IPS DF 4.7 (cell line): ENCODE results near the gene SCARF2.
"Not testable (repeated sequence)": the region's sequence is repeated elsewhere in the genome, so short reads cannot be mapped to it uniquely, and the experiment has no call there.

Experiments used
- DNase-seq: peaks from one replicate; pipeline ENCODE4 v3.0.0-alpha.2; 2013; ENCODE audit warnings: low spot score; ENCODE audit errors: extremely low read depth

The SCARF2 gene

DNA sequence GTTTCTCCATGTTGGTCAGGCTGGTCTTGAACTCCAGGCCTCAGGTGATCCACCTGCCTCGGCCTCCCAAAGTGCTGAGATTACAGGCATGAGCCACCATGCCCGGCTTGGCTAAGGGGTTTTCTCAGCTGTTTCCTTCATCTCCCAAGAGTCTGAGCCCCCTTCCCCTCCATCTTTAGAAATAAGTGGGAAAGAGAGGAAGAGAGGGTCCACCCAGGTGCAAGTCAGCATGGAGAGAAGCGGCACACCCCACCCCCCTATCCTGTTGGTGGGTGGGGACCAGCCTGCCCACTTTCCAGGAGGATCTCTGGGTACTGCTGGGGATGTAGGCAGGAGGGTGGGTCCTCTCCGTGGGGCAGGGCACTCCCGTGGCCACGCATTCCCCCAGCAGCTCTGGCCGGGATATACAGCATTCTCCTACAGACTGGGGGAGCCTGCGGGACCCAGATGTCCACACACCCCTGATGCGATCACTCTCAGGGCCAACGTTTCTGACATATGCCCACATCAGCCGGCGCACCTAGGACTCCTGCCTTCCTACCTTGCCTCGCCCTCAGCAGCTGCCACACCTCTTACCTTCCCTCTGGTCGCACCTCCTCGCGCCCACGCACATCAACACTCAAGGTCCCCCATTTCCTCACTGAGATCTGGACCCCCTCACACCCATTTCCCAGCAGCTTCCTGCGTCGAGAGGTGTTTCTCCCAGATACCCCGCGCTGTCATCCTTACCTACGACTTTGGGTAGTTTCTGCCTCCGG, 8.9 kb downstream of the SCARF2 start:
- DNase-seq: no peak

DNA sequence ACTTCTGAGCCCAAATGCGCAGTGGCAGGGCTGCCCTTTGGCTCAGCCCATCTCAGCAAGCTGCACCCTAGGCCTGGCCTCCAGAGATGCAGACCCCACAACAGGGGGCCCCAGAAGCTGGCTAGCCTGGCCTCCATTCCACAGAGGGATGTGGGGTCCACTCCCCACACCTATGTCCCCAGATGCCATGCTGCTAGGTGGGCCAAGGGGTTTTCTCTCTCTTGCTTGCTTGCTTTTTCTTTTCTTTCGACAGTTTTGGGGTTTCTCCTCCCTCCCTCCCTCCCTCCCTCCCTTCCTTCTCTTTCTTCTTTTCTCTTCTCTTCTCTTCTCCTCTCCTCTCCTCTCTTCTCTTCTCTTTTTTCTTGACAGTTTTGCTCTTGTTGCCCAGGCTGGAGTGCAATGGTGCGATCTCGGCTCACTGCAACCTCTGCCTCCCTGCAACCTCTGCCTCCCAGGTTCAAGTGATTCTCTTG, 9.6 kb downstream of the SCARF2 start:
- DNase-seq: no peak

DNA sequence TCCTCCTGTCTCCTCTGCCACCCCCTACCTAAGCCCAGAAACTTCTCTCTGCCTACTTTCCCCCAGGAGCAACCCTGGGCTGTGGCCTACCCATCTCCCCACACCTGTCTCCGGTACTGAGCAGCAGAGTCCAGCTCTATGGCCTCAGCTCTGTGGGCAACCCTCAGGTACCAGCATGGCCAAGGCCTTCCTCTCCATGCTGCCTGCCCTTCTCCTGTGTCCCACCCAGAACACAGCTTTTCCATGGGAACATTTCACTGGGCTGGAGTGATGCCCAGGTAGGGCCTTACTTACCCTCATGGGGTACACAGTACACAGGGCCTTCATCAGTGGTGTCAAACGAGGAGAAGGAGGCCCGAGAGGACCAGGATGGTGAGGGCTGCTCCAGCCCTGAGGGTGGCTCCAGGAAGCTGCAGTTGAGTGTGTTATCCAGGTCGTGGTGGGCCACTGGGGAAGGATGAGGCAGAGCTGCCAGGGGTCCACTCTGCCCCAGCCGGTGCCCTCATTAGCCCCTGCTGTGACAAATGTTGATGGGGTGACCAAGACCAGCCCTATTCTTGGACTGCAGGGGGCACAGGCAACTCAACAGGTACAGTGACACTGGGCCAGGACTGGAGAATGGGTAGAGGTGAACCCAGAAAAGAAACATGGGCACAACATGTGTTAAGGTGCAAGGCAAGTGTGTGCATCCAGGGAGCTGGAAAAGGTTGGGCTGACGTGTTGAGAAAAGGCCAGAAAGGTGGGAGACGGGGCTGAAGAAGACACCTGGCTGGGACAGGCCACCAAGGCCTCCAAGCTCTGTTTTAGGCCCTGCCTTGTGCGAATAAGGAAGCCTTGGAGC, 10.3 kb downstream of the SCARF2 start:
- no peak for DNase-seq

DNA sequence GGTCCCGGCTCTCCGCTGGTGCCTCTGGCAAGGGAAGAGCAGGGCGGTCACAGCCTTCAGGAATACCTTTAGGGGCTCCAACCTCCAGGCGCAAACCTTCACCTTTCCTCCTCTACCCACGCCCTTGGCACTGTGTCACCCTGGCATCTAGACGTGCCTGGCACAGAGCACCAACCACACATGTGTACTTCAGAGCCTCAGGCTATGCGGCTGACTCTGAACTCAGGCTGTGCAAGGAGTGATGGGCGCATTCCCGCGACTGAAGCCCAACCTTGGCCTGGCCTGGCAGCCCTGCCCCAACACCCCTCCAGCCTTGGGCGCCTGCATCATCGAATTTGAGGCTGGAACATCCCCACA, 11.4 kb downstream of the SCARF2 start:
- DNase-seq: no peak

DNA sequence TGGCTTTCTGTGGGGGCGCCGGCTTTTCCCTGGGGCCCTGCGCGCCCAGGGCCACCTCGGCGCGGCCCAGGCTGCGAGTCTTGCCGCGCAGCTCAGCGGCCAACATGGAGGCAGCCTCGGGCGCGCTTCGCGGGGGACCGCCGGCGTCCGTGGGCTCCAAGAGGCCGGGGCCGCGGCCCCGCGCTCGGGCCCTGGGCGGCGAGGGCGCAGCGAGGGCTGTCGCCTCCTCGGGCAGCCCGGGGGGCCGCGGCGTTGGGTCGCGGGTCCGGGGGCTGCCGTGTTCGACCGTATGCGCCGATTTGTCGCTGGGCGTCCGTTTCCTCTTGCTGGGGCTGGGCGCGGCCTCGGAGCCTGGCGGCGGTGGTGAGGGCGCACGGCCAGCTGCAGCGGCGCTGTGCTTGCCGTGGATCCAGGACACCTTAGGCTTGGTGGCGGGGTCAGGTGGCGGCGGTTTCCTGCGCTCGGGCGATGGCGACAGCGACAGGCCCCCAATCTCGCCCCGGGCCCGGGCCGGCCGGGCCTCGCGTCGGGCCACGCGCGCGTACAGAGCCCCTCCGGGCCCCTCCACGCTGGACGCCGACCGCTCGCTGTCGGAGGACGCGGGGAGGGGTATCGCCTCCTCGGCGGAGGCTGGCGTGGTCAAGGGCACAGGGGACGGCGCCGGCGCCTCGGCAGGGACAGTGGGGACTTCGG, 11.9 kb downstream of the SCARF2 start:
- DNase-seq: no peak

DNA sequence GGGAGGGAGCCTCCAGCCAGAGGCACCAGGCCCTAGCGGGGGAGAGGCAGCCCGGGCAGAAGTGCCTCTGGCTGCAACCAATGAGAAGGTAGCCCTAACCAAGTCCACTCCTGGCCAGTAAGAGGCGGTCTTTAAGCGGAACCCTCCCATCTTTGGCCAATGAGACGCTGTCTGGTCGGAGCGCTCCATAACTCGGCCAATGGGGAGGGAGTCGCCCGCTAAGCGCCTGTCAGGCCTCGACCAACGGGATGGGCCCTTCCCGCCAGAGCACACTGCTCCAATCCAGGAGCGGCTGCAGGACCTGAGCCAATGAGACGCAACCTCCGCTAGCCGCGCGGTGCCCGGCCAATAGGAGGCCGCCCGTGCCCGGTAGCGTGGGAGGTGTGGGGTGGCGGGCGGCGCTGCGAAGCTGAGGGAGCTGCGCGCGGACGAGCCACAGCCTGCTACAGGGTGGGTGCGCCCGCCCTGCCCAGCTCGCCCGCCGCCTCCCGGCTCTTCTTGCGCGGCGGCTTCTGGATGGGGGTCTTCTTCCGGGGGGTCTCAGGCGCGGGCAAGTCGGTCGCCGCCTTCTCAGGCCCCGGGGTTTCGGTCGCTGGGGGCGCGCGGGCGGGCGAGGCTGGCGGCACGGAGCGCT, 12.6 kb downstream of the SCARF2 start:
- DNase-seq: no peak

DNA sequence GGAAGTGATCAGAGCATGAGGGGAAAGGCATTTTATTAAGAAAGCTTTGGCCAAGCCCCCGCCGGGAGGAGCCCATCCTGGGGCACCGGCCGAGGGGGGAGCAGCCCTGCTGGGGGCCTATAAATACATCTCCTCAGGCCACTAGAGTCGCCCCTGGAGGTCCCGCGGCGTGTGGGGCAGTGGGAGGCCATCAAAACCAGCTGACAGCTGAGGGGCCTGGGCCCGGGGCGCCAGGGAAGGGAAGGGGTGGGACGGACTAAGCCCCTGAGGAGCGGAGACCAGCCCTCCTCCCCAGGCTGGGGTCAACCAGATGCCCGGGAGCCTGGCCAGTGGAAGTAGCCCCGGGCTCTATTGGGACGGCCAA, 13.1 kb downstream of the SCARF2 start:
- no peak for DNase-seq

DNA sequence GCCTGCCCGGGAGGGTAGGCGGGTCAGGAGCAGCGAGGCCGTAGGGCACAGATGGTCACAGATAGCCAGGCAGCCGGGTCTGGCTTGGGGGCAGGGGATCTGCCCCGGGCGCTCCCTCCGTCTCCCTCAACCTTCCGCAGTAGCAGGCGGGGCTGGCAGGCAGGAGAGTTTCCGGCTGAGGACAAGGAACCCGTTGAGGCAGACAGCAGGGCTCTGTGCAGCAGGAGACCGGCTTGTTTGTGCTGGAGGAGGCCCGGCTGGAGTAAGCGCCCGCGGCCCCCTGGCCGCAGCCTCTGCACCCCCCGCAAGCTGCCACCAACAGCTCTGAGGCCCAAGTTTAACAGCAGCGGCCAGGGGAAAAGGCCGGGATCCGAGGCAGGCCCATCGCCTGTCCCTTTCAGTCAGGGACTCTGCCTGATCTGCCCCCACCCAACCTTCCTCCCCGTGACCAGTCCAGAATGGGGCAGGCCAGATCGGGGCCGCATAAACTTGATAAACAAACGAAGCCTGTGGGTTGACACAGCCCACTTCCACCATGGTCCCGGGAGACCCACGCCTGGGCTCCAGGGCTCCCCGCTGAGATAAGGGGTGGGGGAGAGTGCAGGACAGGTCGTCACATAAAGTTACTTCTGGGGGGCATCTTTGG, 13.6 kb downstream of the SCARF2 start:
- no peak for DNase-seq

DNA sequence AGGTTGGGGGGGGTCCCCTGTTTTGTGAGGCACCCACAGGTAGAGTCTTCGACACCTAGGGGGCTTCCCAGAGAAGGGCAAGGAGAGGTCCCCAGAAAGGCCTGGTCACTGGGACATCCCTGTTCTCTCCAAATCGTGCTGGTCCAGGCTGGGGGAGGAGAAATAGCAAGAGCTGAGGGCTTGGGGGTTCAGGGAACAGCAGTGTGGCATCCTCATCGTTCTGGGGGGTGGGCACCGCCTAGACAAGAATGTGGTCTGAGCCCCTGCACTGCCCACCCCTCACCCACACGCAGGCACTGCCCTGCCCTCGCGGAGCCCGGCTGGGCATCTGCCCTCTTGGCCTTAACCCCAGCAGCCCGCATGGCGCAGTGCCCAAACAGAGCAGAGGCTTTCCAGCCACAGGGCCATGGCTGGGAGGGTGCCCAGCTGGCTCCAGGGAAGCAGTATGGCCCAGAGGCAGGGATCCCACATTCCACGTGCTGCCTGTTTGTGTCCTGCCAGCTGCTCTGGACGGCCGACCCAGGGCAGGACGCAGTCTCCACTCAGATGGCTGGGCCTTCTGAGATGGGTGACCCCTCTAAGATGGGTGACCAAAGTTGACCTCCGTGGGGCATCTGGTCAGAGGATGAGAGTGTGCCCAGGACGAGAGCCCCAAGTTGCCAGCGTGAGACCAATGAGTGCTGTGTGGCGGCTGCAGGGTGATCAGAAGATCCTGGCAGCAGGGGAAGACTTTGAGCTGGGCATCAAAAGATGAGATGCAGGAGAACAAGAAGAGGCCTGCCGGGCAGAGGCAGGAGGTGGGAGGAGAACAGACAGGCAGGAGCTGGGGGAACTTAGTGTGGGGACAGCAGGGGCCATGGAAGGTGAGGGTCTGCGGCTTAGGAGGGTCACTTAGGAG, 14.4 kb downstream of the SCARF2 start:
- DNase-seq: no peak

DNA sequence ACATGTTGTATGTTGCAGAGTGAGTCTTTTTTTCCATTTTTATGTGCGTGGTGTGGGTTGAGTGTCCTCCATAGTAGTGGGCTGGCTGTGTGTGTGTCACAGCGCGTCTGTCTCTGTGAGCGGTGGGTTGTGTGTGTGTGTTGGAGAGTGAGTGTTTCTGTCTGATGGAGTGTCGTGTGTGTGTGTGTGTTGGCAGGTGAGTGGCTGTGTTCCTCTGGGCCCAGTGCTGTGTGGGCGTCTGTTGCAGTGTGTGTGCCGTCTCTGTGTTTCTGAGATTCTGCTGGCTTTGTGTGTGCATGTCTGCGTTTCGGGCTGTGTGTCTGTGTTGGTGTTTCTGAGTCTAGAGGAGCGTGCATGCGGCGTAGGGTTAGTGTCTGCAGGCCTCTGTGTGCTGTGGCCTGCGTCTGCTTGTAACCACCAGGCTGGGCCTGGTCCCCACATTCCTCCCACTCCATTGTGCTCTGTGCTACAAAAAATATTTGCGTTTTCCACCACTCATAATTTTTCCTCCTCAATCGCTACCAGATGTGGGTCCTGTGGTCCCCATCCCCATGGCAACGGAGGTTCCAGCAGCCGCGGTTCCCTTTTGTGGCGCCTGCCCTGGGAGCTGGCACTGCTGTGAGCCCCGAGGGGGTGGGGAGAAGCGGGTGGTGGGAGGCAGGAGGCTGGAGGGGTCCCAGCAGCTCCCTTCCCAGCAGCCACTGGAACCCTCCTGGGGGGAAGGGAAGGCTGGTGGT, 15.2 kb downstream of the SCARF2 start:
- no peak for DNase-seq

DNA sequence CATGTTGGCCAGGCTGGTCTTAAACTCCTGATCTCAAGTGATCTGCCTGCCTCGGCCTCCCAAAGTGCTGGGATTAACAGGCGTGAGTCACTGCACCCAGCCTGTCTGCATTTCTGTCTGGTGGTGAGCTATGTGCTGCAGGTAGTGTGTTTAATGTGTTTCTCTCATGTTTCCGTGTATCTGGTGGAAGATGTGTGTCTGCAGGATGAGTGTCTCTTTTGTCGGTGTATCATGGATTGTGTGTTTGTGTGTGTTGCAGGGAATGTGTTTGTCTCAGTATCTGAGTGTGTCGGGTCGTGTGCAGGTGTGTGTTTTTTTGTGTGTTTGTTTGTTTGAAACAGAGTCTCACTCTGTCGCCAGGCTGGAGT, 16.1 kb downstream of the SCARF2 start:
- no peak for DNase-seq

DNA sequence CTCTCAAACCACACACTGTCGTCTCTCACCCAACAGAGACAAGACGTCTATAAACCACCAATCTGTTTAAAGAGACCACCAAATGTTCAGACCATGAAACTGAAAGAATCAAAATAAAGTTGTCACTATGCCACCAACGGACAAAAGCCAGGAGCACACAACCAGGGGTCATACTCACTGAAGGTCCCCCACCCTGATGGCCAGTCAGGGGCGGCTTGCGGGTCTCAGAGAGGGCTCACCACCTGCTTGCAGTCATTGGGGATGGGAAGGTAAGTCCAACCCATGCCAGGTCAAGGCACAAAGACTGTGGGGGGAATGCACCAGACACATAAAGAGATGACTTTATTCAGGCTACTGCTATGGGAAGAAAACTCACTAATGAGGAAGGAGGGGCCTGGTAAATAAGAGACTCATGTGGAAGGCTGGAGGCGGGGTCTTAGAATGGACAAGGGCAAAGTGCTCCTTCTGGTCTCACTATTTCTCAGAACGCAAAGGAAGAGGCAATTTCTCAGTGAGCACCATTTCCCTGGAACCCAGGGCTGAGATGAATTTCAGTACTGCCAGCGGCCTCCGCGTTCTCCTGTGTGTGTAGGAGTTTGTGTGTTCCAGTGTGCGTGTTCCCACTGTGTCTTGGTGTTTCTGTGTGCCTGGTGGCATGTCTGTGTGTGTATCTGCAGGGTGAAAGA, 17.3 kb downstream of the SCARF2 start:
- no peak for DNase-seq

DNA sequence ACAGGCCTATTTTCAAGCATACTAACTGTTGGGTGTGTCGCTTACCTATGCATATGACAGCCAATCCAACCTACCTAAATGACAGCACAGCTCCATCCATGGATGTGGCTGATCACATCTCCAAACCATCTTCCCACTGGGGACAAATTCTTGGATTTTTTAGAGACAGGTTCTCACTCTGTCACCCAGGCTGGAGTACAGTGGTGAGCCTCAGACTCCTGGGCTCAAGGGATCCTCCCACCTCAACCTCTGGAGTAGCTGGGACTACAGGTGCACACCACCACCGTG, 18.0 kb downstream of the SCARF2 start:
- DNase-seq: no peak

DNA sequence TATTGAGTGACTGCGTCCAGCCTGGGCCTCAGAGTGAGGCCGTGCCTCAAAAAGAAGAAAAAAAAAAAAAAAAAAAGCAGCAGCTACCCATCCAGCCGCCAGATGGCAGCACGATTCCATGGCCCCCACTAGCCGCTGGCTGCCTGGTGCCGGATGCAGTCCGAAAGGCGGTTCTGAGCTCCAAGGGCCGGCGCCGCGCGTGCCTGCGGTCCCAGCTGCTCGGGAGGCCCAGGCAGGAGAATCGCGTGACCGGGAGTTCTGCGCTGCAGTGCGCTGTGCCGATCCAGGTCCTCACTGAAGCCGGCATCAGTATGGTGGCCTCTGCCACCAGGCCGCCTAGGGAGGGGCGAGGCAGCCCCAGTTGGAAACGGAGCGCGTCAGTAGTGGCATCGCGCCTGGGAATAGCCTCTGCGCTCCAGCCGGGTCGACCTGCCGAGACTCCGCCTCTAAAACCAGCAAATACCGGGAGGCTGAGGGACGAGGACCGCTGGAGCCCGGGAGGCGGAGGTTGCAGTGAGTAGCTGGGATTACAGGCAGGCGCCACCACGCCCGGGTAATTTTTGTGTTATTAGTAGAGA, 19.3 kb downstream of the SCARF2 start:
- DNase-seq: no peak

DNA sequence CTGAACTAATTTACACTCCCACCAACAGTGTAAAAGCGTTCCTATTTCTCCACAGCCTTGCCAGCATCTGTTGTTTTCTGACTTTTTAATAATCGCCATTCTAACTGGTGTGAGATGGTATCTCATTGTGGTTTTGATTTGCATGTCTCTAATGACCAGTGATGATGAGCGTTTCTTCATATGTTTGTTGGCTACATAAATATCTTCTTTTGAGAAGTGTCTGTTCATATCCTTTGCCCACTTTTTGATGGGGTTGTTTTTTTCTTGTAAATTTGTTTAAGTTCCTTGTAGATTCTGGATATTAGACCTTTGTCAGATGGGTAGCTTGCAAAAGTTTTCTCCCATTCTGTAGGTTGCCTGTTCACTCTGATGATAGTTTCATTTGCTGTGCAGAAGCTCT, 21.9 kb downstream of the SCARF2 start:
- DNase-seq: not testable (repeated sequence)

DNA sequence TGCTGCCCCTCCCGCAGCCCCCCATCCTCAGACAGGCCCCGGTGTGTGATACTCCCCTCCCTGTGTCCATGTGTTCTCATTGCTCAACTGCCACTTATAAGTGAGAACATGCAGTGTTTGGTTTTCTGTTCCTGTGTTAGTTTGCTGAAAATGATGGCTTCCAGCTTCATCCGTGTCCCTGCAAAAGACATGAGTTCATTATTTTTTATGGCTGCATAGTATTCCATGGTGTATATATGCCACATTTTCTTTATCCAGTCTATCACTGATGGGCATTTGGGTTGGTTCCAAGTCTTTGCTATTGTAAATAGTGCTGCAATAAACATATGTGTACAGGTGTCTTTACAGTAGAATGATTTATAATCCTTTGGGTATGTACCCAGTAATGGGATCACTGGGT, 22.4 kb downstream of the SCARF2 start:
- DNase-seq: not testable (repeated sequence)

DNA sequence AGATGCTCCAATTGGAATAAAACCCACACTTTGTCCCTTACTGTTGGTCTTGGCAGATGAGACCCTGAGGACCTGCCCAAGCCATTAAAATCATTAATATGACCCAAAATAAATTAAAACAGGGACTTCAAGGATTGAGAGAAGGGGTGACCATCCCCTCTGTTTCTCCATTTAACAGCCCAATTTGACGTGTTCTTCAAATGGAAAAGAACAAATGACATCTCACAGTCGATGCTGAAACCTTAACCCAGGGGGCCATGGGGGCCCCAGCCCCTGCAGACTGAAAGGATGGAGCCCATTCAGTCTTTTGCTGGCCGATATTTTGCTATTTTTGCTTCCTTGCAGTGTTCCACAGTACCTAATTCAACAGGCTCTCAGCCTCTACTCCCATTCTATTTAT, 23.2 kb downstream of the SCARF2 start:
- no peak for DNase-seq

DNA sequence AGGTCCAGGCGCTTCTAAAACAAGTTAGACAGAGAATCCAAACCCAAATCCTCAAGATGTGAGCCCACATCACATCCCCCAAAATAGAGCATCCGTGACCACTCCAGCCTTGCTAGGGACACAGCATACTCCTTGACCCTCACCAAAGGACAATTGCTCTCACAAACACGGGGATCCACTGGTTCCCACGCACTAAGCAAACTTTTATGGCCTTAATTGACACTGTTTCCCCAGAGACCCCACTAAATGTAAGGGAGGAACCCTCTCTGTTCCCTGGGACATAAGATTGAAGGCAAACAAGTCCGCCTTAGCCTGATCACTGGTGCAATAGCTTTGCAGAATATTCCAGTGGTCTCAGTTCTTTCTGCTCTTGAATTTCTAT, 23.6 kb downstream of the SCARF2 start:
- DNase-seq: no peak
